Measurements from ENCODE around the gene TCTA.
"Not testable (repeated sequence)": the region's sequence is repeated elsewhere in the genome, so short reads cannot be mapped to it uniquely, and the experiment has no call there.

- TF ChIP-seq EZH2 (IDR thresholded peaks at IDR 0.05; ENCODE audit: borderline replicate concordance, low read length); CTCF (conservative IDR thresholded peaks at IDR 0.05 in 1 of 2, IDR thresholded peaks at IDR 0.05 in 1 of 2; ENCODE audit: extremely low read depth in 1 of 2, insufficient read depth in 1 of 2, low read depth in 1 of 2, low read length in 2 of 2): not testable (repeated sequence)
These were observed 6.7 kb upstream of the TCTA start for GRCh38 chr3:49405570-49405969.

Data from mammary epithelial cell (primary cell).